Gastroesophageal sphincter (tissue), 3 donors: ENCODE data around the gene MARVELD3.

ENCODE experiments used
- CTCF ChIP-seq, 4 experiments: fragments of 200-600 bp in 2 of 4; fragments of 450-650 bp in 2 of 4; sonication (generic) in 1 of 4; IDR thresholded peaks; one replicate each; pipeline ENCODE4 v1.5.1; 2017 to 2019; ENCODE audit warnings: antibody characterized with exemption in 4 of 4, mild to moderate bottlenecking in 2 of 4, moderate library complexity in 2 of 4
- POLR2A ChIP-seq, 2 donors: fragments of 450-650 bp; IDR thresholded peaks; one replicate each; pipeline ENCODE4 v1.6.1; 2017; ENCODE audit warnings: antibody characterized with exemption in 2 of 2, mild to moderate bottlenecking in 2 of 2, moderate library complexity in 1 of 2

GRCh38 chr16:71671165-71671564, 45.2 kb downstream of the MARVELD3 start:
- TF ChIP-seq POLR2A (IDR thresholded peaks at IDR 0.05) (no peak), CTCF (IDR thresholded peaks at IDR 0.05) (no peak)
